HUES64 (cell line): ENCODE data around the gene EPB41L3.
"Not testable (repeated sequence)": the region's sequence is repeated elsewhere in the genome, so short reads cannot be mapped to it uniquely, and the experiment has no call there.

Experiments
- H3K27ac ChIP-seq: 2 replicates; pipeline ENCODE4 v1.7.0; 2013; ENCODE audit warnings: low read depth, low read length, inconsistent platforms
- H3K27me3 ChIP-seq: 2 replicates; pipeline ENCODE4 v1.6.1; 2013; ENCODE audit warnings: mild to moderate bottlenecking, low read length; ENCODE audit not compliant: insufficient read depth
- H3K36me3 ChIP-seq: 2 replicates; pipeline ENCODE4 v1.6.1; 2013; ENCODE audit warnings: mild to moderate bottlenecking, low read length; ENCODE audit not compliant: insufficient read depth
- H3K4me1 ChIP-seq: 2 replicates; pipeline ENCODE4 v1.6.1; 2013; ENCODE audit warnings: mild to moderate bottlenecking, low read length, moderate library complexity; ENCODE audit not compliant: insufficient read depth
- H3K4me3 ChIP-seq: 2 replicates; pipeline ENCODE4 v1.5.1; 2013; ENCODE audit warnings: mild to moderate bottlenecking, low read length, moderate library complexity
- H3K9ac ChIP-seq: 2 replicates; pipeline ENCODE4 v1.6.1; 2013; ENCODE audit warnings: mild to moderate bottlenecking, low read depth, low read length
- H3K9me3 ChIP-seq: 2 replicates; pipeline ENCODE4 v1.6.1; 2013; ENCODE audit warnings: low read depth, low read length; ENCODE audit not compliant: insufficient read depth
- WGBS: fragments of 150-250, 120-280 bp; methylation state at CpG from one replicate; pipeline ENCODE4 v1.1.7; 2013; ENCODE audit warnings: missing lambda C conversion rate; 5-methylcytosine and 5-hydroxymethylcytosine counted together

The EPB41L3 gene

DNA sequence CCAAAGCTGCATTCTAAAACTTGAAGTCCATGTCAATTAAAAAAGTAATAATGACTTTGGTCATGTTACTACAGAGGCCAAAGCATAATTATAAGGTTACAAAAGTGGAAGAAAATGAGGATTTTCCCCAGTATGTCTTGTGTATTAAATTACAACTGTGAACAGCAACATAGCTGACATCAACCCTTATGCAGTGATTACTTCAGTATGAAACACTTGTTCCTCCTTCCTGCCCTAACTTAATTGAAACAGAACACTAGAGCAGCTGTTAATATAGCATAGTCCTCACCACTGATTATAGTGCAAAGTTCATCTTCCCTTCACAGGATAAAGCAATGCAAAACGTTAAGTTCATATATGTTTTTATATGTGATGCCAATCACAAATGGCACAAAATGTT is 29.9 kb downstream of the EPB41L3 start:
- Histone ChIP-seq H3K4me3 (no peak overlapping the region), H3K27me3 (no peaks in the 10 kb centered on the region), H3K36me3 (no peaks in the 10 kb centered on the region), H3K9ac (no peak overlapping the region), H3K27ac (no peak overlapping the region), H3K9me3 (no peaks in the 10 kb centered on the region), H3K4me1 (peaks cover 9% of the 10 kb centered on the region; the same call in 1 of the 2 replicates)
- no CpG with 5 or more reads among the region's 1 CpG for WGBS

DNA sequence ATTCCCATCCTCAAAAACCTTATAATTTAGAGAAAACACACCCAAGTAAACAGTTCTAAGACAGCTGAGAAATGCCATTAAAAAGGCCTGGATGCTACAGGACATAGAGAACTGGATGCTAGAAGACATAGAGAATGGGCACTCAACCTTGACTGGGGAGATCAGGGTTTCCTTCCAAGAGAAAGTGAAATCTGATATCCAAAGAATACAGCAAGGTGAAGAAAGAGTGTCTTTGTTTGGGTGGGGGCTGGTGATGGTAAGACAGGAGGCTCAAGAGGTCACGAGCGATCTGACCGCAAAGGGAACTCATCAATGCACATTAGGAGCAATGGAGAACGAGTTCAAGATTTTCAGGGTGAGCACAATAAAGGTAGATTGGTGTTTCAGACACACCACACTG is 31.6 kb downstream of the EPB41L3 start:
- peaks cover 9% of the 10 kb centered on the region; the same call in 1 of the 2 replicates for H3K4me1 ChIP-seq
- H3K9ac ChIP-seq, result no peak overlapping the region
- WGBS, result 88% methylated on average over 4 of the region's 4 CpGs
- no peak overlapping the region for H3K27ac ChIP-seq
- H3K4me3 ChIP-seq, result no peak overlapping the region
- no peaks in the 10 kb centered on the region for H3K9me3 ChIP-seq
- H3K27me3 ChIP-seq, result no peaks in the 10 kb centered on the region
- no peaks in the 10 kb centered on the region for H3K36me3 ChIP-seq

- not testable (repeated sequence) for H3K9me3 ChIP-seq, H3K27ac ChIP-seq, H3K4me1 ChIP-seq, H3K4me3 ChIP-seq, H3K27me3 ChIP-seq, H3K9ac ChIP-seq, H3K36me3 ChIP-seq
- WGBS, result 94% methylated on average over 4 of the region's 4 CpGs
Measured at GRCh38 chr18:5511541-5511940, 32.3 kb downstream of the EPB41L3 start.

GRCh38 chr18:5510135-5510846 is 33.5 kb downstream of the EPB41L3 start:
- H3K9ac ChIP-seq, result no peak overlapping the region
- H3K36me3 ChIP-seq, result no peaks in the 10 kb centered on the region
- 86% methylated on average over 6 of the region's 7 CpGs for WGBS
- peaks cover 9% of the 10 kb centered on the region; the same call in 1 of the 2 replicates for H3K4me1 ChIP-seq
- no peak overlapping the region for H3K27ac ChIP-seq
- H3K4me3 ChIP-seq, result no peak overlapping the region
- no peaks in the 10 kb centered on the region for H3K27me3 ChIP-seq
- no peaks in the 10 kb centered on the region for H3K9me3 ChIP-seq

DNA sequence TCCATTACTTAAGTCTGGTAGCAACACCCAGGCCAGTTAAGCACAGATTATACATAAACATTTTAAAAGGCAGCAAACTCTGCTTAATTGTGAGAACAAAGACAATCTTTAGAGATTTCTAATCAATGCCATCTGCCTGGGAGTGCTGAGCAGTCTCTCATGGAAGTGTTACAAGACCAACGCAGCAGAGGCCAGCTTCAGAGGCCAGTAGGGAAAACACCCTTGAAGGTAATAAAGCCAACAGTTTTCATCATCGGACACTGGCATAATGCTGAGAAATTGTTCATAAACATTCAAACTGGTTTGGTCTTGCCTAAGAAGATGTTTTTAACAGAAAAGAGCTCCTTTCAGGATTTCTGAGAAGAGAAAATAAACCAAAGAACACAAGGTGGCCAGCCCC is 35.0 kb downstream of the EPB41L3 start:
- 93% methylated on average over 2 of the region's 2 CpGs for WGBS
- H3K4me1 ChIP-seq, result peaks cover 9% of the 10 kb centered on the region; the same call in 1 of the 2 replicates
- H3K27me3 ChIP-seq, result no peaks in the 10 kb centered on the region
- no peaks in the 10 kb centered on the region for H3K36me3 ChIP-seq
- no peaks in the 10 kb centered on the region for H3K9me3 ChIP-seq
- no peak overlapping the region for H3K27ac ChIP-seq
- H3K9ac ChIP-seq, result no peak overlapping the region
- no peak overlapping the region for H3K4me3 ChIP-seq

DNA sequence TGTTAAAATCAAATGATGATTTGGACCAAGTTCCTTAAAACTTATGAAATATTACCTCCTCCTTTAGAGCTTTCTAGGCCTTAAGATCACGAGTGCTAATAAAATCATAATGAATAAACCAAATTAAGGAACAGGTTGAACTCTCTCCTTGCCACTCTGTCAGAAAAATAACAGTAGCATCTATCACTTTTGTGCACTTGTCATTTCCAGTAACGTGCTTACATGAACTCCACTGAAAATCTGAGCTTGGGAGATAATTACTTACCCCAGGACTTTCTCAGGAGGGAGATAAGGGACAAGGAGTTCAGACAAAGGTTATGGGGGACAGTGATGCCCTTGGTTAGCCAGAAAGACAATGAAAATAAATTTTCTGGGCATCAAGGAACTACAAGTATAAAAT is 36.0 kb downstream of the EPB41L3 start:
- no peak overlapping the region for H3K27ac ChIP-seq
- H3K4me1 ChIP-seq, result peaks cover 8% of the 10 kb centered on the region; the same call in 1 of the 2 replicates
- WGBS, result 90% methylated on average over 2 of the region's 2 CpGs
- H3K9me3 ChIP-seq, result no peaks in the 10 kb centered on the region
- no peaks in the 10 kb centered on the region for H3K27me3 ChIP-seq
- H3K36me3 ChIP-seq, result no peaks in the 10 kb centered on the region
- H3K9ac ChIP-seq, result no peak overlapping the region
- H3K4me3 ChIP-seq, result no peak overlapping the region

GRCh38 chr18:5506174-5506573 is 37.6 kb downstream of the EPB41L3 start:
- H3K27ac ChIP-seq, result no peak overlapping the region
- 95% methylated on average over 8 of the region's 8 CpGs for WGBS
- no peak overlapping the region for H3K9ac ChIP-seq
- H3K4me3 ChIP-seq, result no peak overlapping the region
- H3K4me1 ChIP-seq, result no peaks in the 10 kb centered on the region
- H3K36me3 ChIP-seq, result no peaks in the 10 kb centered on the region
- H3K9me3 ChIP-seq, result no peaks in the 10 kb centered on the region
- H3K27me3 ChIP-seq, result no peaks in the 10 kb centered on the region

DNA sequence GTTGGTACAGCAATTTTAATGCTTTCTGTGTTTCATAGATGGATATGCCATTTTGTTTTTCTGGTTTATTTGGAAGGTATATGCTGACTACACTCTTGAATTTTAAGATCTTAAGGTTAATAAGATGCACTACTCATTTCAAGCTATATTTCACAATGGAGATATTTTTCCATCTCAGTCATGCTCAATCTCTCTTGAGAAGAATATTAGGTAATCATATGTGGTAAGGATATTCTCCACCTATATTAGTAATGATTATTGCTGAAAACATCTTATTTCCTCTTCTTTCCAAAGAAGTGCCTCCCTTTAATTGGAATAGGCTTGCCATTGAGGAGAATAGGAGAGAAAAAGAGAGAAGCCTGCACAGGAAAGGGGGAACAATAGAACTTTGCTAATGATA is 40.1 kb downstream of the EPB41L3 start:
- Histone ChIP-seq H3K4me1 (no peaks in the 10 kb centered on the region), H3K36me3 (no peaks in the 10 kb centered on the region), H3K27me3 (no peaks in the 10 kb centered on the region), H3K27ac (no peak overlapping the region), H3K9me3 (no peaks in the 10 kb centered on the region), H3K9ac (no peak overlapping the region), H3K4me3 (no peak overlapping the region)

DNA sequence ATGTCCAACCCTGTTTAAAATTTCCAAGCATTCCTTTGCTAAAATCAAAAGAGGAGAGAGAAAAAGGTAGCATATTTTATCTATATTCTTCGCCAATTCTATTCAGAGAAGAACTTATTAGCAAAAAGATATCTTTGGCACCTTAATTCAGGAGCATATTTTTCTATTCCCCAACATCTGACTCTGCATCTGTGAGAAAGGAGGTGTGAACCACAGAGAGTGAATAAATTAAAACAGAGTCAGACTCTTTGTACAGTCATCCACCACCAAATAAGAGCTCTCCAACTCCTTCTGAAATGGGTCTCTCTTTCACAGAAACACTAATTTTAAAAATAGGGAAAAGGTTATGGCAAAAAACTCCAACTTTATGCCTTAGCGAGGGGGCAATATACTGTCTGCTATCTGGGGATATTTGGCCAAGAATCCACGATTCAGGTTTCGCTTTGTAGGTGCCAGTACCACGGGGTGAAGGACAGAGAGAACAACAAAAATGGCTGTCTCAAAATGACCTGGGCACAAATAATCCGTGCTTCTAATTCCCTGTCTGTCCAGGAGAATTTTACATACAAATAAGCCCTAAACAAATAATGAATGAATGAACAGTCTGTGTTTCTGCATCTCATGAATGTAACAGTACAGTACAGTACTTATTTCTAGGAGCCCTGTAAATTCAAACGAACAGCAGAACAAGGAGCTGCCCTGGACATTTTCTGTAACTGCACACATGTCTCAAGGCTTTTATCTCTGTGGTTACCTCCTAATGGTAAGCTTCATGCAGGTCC is 43.4 kb downstream of the EPB41L3 start:
- H3K4me1 ChIP-seq, result no peaks in the 10 kb centered on the region
- H3K9ac ChIP-seq, result no peak overlapping the region
- no peaks in the 10 kb centered on the region for H3K27me3 ChIP-seq
- H3K36me3 ChIP-seq, result no peaks in the 10 kb centered on the region
- no peaks in the 10 kb centered on the region for H3K9me3 ChIP-seq
- H3K4me3 ChIP-seq, result no peak overlapping the region
- H3K27ac ChIP-seq, result no peak overlapping the region
- WGBS, result 88% methylated on average over 6 of the region's 7 CpGs

- Histone ChIP-seq H3K4me1 (no peaks in the 10 kb centered on the region), H3K27me3 (no peaks in the 10 kb centered on the region), H3K9ac (no peak overlapping the region), H3K27ac (no peak overlapping the region), H3K9me3 (no peaks in the 10 kb centered on the region), H3K36me3 (no peaks in the 10 kb centered on the region), H3K4me3 (no peak overlapping the region)
- 96% methylated on average over 5 of the region's 6 CpGs for WGBS
Measured at GRCh38 chr18:5498452-5498851, 45.3 kb downstream of the EPB41L3 start.

DNA sequence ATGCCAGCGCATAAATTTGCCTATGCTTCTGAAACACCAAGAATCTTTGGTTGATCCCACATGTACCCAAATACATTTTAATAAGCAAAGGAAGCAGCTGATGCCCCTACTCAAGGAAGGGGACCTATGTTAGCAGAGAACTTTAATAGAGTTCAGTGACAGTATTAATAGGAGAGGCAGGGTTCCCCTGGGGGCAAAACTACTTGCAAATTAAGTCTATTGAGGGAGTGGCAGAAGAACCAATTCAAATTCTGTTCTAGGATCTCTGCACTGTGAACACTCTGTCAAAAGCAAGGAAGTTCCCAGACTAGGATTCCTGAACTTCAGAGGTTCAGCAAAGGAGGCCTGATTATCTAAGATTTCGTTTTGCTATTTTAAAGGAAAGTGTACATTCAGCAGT is 47.5 kb downstream of the EPB41L3 start:
- no peak overlapping the region for H3K4me3 ChIP-seq
- no peaks in the 10 kb centered on the region for H3K27me3 ChIP-seq
- H3K9me3 ChIP-seq, result no peaks in the 10 kb centered on the region
- no peak overlapping the region for H3K9ac ChIP-seq
- no peaks in the 10 kb centered on the region for H3K4me1 ChIP-seq
- no peak overlapping the region for H3K27ac ChIP-seq
- WGBS, result 89% methylated on average over 2 of the region's 2 CpGs
- H3K36me3 ChIP-seq, result no peaks in the 10 kb centered on the region
